ENCODE measurements around the gene TIMM17A.

- TF ChIP-seq, protein P1, sequence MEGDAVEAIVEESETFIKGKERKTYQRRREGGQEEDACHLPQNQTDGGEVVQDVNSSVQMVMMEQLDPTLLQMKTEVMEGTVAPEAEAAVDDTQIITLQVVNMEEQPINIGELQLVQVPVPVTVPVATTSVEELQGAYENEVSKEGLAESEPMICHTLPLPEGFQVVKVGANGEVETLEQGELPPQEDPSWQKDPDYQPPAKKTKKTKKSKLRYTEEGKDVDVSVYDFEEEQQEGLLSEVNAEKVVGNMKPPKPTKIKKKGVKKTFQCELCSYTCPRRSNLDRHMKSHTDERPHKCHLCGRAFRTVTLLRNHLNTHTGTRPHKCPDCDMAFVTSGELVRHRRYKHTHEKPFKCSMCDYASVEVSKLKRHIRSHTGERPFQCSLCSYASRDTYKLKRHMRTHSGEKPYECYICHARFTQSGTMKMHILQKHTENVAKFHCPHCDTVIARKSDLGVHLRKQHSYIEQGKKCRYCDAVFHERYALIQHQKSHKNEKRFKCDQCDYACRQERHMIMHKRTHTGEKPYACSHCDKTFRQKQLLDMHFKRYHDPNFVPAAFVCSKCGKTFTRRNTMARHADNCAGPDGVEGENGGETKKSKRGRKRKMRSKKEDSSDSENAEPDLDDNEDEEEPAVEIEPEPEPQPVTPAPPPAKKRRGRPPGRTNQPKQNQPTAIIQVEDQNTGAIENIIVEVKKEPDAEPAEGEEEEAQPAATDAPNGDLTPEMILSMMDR (conservative IDR thresholded peaks at IDR 0.05; ENCODE audit: low read length), result no peak
- no peak for TF ChIP-seq EZH2phosphoT487 (IDR thresholded peaks at IDR 0.05; ENCODE audit: borderline replicate concordance, low read depth, low read length)
Measured at GRCh38 chr1:201937624-201938213, 17.6 kb upstream of the TIMM17A start.

Measured in OCI-LY7 (cell line).